Lung microvascular endothelial cell (primary cell): ENCODE measurements around the gene PGM1. TPM values are rescaled to one million over a fixed set of nuclear protein-coding genes. Genes with fewer than 3 reads are reported as not detected.

ENCODE experiments used
- DNase-seq, 2 donors: peaks; one replicate each; pipeline versions ENCODE4 v3.0.0 to v3.0.0-alpha.2; 2010; ENCODE audit warnings: low read depth in 2 of 2
- total RNA-seq: library from RNA; depleted of rRNA; stranded (reverse); fragments of >200 nt; gene quantifications from 2 replicates; pipeline ENCODE4 v1.2.1, GENCODE V29; 2014

Gene PGM1
- total RNA-seq, 1 donor from 2014 or later = 36.1 TPM

DNA sequence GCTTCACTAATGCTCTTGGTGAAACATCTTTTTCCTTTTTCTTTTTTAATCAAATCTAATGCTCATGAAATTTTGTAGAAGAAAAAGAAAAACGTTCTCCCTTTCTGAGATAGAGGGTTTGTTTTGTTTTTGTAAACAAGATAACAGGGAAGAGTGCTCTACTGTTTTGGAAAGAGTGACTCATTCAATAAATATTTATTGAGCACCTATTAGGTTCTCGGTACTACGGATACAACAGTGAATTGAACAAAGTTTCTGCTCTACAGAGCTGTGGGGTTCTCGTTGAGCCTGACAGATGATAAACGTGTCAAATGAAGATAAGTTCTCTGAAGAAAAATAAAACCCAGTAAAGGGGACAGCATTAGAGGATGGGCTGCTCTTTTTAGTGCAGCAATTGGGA is 7.0 kb downstream of the PGM1 start:
- no peak for DNase-seq

DNA sequence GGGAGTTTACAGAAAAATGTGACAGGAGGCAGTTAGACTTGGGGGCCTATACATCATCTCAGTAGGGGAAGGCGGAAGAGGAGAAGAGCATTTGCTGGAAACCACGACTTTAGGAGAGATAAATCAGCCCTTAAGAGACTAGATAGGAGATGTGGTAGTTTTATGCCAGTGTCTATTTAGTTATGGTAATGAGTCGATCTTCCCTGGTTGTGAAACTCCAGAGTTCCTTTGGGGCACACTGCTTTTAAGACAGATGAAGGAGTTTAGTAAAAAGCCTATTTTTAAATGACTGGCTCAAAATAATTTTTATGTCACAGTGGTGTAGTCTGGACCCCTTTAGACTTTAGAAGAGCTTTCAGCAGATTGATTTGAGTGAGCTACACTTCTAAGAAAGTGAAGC is 7.8 kb downstream of the PGM1 start:
- DNase-seq = no peak

DNA sequence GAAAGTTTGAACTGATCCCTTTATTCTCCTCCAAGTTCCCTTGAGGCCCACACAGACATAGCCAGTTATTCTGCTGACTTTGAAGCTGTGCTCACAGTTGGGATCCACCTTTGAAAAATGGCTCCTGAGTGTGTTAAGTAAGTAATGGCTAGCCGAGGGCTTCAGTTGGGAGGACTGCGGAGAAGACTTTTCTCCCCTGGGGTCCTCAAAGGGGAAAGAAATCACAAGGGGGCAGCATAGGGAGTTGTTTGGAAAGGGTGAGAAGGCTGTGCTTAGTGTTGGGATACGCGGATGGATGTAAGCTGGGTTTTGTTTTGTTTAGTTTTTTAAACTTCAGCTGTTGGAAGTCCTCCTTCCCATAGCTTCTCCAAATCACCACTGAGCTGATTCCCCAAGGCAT is 8.3 kb downstream of the PGM1 start:
- DNase-seq = no peak

DNA sequence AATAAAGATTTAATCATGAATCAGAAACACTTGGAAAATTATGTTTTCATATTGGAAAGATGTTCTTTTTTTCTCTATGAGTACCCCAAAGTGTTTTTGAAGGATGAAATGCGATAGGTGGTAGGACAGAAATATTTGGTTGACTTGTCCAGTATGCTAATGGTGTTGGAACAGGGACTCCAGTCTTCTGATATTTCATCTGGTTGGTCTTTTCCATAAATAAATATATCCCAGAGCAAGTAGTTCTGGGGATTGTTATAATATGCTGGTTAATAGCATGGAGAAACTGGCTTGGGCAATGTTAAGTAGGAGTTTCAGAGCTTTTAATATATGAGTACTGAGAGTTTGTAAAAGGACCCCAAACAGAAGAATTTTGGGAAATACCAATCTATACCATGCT is 8.7 kb downstream of the PGM1 start:
- no peak for DNase-seq

DNA sequence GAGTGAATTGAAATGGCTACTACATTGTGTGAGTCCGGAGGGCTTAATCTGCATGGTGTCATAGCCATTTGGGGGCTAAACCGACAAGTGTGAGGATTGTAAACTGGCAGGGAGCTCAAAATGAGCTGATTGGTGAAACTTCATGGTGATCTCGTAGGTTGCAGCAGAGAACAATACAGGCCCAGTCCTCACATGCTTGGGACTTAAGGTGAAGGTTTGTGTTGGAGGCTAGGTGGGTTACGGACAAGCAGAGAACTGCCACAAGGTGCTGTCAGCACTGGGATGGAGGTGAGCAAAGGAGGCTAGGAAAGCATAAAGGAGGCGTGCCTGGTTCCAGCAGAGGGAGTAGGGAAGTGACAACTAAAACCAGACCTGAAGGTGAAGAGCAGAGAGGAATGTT is 9.4 kb downstream of the PGM1 start:
- peak in 1 of 2 donors; percentile 6 for DNase-seq

DNA sequence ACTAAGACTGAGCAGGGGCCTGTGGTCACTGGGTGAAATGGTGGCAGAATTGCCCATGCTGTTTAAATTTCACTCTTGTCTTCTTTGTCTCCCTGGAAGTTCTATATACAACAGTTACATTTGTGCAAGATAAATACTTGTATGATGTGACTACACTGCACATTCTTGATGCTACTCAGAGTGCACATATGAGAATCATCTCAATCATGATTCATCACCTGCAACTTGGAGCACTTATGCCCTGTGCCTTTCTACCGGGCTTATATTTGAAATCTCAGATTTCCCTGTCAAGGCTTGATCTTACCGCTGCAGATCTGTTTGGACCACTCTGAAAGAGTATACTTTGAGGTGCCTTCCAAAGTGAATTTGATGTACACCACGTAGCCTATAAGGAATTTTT is 10.6 kb downstream of the PGM1 start:
- DNase-seq = no peak

DNA sequence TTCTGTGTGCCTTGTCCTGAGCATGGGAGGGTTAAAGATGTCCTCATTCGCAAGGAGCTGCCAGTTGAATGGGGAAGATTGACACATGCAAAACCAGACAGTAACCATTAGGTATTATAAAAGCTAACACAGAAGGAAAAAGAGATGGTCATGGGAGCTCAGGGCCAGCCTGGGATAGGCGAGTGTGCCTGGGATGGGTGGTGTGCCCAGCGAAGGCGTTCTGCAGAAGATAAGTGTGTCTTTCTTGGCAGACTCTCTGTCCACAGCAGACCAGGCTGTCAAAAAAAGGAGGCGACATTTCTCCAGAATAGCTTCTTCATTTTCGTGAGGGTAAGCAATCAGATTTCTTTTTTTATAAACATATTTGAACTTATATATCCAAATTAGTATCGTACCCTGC is 14.1 kb downstream of the PGM1 start:
- DNase-seq = no peak

DNA sequence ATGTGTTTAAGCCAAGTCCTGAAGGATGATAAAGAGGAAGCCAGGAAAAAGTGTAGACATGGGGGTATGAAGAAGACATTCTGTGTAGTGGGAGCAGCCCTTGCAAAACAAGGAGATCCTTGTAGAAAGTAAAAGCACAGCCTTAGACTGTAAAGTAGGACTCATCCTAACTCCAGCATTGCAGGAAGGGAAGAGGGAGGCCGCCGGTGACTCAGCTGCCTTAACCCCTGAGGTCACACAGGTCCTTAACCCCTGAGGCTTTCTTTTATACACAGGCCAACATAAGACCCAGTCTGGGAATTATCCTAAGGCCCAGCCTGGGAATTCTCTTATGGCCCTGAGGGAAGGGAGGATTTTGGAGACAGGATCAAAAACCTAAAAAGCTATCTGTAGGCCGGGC is 18.0 kb downstream of the PGM1 start:
- peak in 1 of 2 donors; percentile 21 for DNase-seq

DNA sequence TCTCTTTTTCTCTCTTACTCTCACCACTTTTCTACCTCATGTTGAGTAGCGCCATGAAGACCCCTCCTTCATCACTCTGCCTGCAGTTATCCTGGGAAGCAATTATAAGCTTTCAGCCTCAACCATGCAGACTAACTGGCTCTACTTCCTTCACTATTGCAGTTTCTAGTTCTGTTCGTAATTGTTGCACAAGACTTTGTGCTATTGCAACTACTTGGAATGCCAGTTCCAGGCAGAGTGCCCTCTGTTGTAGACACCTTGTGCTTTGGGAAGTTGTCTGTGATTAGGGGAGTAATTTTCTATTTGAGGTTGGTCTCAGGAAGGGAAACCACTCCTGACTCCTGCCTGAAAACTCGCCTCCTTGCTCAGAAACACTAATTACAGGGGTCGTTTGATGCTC is 19.4 kb downstream of the PGM1 start:
- no peak for DNase-seq

DNA sequence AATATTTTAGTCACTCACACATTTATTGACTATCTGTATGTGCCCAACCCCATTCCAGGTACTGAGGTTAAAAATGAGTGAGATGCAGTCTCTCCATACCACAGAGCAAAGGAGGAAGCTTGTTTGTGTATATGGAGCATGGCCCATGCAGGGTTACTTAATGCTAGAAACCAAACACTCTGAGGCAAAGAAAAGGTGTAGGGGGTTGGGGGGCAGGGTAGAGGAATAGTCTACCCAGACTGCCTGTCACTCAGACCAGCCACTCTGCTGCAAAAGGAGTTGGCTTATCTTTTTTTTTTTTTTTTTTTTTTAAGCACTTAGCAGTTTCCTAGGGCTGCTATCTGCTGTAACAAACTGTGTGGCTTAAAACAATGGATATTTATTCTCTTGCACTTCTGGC is 19.8 kb downstream of the PGM1 start:
- no peak for DNase-seq

DNA sequence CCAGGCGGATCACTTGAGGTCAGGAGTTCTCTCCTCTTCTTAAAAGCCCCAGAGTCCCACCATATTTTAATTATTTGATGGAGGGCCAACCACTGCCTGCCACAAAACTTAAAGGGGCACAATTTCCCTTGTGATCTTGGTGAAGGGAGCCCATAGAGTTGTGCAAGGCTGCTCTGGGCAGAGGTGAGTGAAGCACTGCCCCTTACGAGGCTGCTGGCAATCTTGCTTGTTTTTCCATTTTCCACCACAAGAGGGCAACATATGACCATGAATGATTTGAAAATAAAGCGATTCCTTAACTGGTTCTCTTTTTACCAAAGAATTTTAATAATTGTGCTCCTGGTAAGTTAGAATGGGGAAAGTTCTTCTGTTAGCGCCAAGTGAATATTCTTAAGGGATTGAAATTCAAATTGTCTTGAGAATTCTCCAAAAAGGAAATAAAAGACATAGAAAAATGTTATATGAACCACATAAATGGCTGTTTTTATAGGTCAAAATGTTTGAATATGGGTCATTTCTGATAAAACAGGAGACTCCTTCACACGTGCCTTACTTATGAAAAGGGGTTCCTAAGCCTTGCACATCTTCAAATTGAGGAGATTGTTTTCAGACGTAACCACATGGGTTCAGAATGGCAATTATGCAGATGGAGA is 22.7 kb downstream of the PGM1 start:
- DNase-seq = peak; percentile 75 to 78

DNA sequence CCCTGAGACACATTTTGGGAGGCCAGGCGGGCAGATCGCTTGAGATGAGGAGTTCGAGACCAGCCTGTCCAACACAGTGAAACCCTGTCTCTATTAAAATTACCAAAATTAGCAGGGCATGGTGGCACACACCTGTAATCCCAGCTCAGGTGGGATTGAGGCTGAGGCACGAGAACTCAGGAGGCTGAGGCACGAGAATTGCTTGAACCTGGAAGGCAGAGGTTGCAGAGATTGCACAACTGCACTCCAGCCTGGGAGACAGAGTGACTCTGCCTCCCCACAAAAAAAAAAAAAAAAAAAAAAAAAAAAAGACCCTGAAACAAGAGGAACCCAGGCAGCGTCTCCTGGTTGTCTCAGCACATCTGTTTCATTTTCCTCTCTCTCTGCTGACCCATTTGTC is 24.2 kb downstream of the PGM1 start:
- no peak for DNase-seq

DNA sequence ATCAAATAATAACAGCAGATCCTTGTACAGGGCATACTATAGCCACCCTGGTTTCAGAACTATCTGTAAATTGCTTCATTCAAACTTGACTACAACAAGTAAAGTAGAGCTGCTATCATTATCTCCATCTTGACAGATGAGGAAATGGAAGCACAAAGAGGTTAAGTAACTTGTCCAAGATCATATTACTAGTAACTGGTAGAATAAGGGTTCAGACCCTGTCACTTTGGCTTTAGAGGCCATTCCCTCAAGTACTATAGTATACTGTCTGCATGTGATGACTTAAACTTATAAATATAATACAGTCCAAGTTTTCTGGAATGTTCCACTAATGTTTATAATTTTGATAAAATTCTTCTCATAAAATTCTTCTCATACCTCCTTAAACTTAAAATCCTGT is 24.8 kb downstream of the PGM1 start:
- no peak for DNase-seq

DNA sequence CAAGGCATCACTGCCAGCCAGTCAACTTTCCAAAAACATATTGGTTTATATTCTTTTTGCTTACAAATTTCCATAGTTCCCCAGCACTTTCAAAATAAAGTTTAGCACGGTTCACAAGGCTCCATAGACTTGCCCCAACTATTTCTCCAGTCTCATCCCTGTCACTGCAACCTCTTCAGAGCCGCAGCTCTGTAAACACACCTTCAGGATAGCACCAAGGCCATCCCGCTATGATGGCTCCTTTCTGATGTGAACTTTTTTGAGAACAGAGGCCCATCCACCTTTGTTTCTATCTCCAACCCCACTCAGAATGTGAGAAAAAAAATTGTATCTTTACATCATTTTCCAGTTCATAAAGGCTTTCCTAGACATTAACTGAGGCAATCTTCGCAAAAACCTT is 26.3 kb downstream of the PGM1 start:
- DNase-seq = no peak

DNA sequence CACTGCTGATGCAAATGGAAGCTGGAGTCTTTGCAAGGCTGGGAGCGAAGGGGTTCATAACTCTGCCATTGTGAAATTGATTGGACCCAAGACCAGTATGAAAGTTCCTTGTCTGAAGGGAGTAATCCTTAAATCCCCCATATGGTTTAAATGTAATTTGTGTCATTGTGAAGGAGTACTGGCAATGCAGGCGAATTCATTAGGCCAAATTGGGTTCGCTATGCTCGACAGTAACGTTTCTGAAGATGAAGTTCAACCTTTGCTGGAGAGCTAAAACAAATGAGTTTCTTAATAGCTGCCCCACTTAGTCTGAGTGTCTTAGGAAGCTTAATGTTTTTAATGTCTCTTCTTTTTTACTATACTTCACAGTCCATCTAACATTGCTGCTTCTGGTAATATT is 27.5 kb downstream of the PGM1 start:
- DNase-seq = no peak

DNA sequence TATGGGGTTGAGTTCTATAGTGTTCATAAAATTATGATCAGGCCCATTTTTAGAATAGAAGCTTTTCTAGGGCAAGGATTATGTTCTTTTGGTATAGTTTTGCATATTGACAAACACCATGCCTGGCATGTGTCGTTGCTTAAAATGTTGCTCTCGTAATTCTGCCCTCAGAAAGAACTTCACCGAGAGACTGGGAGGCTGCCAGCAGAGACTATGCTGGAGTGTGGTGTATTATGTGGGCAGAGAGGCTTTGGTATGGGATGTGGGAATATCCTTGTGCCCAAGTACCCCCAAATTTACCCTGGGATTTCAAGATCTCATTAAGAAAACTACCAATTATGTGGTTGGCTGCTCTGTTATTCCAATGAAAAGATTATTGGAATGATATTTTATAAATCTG is 27.9 kb downstream of the PGM1 start:
- no peak for DNase-seq

DNA sequence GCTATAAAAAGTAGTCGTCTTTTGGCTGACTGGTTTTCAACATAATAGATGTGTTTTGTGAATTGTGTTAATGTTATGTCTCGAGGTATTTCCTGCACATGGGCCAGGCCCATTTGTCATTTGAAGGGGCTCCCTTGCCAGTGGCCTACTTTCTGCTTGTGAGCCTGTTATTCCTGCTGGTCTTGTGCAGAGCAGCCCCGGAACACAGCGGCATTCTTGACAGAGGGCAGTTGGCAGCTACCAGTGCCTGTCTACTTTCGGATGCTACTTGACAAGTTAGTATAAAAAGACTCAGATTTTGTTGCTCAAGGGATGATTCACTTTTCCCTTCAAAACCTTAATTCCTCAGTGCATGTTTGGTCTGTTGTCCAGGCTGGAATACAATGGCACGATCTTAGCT is 28.5 kb downstream of the PGM1 start:
- peak in 1 of 2 donors; percentile 71 for DNase-seq

DNA sequence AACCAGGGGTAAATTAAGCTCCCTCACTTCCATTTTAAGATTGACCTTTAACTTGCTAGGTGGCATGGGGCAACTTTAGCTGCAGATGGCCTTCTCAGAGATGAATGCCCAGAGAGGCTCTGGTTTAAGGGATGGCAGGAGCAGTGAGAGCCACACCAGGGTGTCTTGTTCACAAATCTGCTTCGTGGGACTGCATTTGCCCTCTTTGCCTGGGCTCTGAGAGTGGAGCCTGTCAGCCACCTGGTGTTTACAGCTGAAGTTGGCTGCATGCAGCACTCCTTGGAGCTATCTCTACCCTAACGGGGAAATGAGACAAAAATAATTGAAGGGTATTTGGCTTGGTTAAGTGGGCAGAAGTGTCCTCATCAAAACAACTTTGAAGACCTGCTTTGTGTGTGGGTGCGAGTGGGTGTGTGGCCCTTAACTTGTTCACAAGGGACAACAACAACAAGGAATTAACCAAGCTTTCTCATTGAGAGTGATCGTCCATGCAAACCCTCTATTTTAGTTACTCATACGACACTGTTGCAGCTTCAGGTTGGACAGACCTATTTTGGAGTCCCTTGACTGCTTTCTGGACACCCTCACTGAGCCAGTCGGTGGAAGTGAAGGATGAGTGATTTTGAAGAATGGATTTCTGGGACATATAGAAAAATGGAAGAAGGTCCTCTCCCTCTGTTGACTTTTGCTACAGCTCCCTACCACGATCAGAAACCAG is 29.8 kb downstream of the PGM1 start:
- DNase-seq = no peak

DNA sequence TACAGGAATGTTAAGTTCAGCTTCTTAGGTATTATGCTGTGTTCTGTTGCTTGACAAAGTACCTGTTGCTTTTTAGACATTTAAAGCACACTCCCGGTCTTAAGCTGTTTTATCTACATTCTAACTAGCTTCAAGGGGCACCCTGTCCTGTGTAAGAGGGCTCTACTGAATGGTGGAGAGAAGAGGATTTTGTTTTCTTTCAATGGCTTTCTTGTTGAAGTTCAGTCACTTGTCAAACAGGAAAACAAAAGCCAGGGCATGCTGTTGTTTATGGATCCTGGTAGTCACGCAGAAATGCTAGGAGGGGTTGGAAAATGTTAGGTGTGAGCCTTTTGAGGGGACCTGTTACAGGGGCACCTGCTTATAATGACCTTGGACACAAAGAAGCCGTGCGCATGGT is 30.7 kb downstream of the PGM1 start:
- DNase-seq = no peak

DNA sequence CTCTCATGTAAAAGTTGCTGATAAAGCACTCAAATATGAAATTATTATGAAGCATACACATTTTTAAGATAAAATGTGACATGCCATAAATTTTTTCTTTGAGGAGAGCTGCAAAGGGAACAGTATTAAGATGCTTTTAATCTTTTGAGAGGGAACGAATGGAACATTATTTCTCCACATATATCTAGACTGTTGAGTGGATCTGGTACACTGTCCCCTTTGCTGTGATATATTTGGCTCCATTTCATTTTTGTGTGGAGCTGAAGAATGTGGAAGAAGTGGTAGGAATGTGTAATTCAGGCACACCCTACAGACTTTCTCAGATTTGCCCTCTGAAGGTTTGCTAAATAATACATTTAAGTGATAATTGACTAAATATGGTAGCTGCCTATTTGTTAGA is 31.7 kb downstream of the PGM1 start:
- DNase-seq = no peak

DNA sequence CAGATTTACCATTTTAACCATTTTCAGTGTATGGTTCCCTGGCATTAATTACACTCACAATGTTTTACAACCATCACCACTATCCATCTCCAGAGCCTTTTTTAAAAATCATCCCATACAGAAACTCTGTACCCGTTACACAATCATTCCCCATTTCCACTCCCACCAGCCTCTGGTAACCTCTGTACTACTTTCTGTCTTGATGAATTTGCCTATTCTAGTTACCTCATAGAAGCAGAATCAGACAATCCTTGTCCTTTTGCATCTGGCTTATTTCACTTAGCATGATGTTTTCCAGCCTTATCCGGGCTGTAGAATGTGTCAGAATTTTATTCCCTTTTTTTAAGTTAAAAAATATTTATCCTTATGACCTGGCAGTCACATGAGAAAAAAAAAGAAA is 33.0 kb downstream of the PGM1 start:
- no peak for DNase-seq

DNA sequence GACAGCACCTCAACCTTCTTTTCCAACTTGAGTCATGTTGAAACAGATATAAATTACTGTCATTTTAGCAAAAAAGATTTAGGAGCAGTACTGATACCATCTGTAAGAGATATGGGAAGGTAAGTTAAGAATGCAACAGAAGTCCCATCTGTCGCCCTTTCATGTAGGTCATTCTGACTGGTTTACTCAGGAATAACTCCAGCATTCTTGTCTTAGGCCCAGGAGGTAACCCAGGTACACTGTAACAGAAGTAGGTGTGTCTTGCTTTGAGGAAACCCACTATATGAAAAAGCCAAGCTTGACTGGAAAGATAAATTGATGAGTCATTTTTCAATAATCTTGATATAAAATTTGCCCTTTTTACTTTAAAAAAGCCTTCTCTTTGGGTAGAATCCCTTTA is 35.4 kb downstream of the PGM1 start:
- no peak for DNase-seq

DNA sequence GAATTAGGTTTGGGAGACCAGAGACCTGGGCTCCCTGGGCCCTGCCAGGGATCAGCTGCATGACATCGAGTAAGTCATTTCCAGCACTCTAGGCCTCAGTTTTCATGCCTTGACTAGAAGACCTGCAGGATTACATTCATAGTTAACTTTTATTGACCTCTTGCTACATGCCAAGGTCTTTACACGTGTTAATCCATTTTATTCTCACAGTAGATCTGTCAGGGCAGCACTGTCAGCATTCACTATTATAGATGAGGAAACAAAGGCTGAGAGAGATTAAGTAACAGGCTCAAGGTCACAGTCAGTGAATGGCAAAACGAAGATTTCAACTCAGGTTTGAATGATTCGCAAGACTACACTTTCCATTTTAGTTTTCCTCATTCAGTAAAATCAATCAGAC is 37.0 kb downstream of the PGM1 start:
- DNase-seq = no peak

DNA sequence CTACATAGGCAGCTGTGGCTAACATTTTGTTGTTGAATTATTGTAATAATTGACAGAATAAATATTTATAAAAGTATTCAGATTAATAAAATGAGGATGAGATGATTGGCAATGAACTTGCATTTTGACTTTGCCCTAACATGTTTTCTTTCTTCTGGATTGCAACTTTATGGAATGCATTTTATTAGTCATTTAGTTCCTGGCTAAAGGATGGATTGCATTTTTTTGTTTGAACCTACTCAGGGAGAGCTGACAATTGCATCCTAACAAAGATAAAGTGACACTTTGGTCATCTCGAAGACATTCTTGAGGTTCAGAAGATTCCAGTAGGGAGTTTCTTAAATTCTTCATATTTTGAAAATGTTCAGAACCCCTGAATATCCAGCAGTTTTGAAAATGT is 37.5 kb downstream of the PGM1 start:
- DNase-seq = no peak
